ENCODE data around the gene FBXW8. TPM values are rescaled to one million over a fixed set of nuclear protein-coding genes. Genes with fewer than 3 reads are reported as not detected.

Gene FBXW8
- total and polyA plus RNA-seq, 2 donors (not counting 3 experiments of a cell fraction or from before 2014, with no cell fraction given) = 15.4 TPM

GRCh38 chr12:117038919-117039318, 128.2 kb downstream of the FBXW8 start:
- CTCF ChIA-PET = no interaction called here

More at GRCh38 chr12:117038919-117039318, 128.2 kb downstream of the FBXW8 start:
- Histone ChIP-seq H3K9me1 (replicated peaks; ENCODE audit: control insufficient read depth, extremely low read depth, insufficient read depth, low read length) (no peaks in the 10 kb centered on the region), H3K36me3 (ENCODE audit: control insufficient read depth in 2 of 2, extremely low read depth in 1 of 2, insufficient read depth in 2 of 2, low read length in 2 of 2) (no peaks in the 10 kb centered on the region), H2AFZ (ENCODE audit: low read depth, low read length) (no peak overlapping the region), H3K27me3 (ENCODE audit: control insufficient read depth in 2 of 2, insufficient read depth in 2 of 2, low read length in 2 of 2) (peaks cover 6 to 10% of the 10 kb centered on the region in 2 experiments), H3K9ac (replicated peaks; ENCODE audit: extremely low read depth, insufficient read depth, low read length) (no peak overlapping the region), H3K9me3 (replicated peaks; ENCODE audit: control insufficient read depth, insufficient read depth, low read length) (no peaks in the 10 kb centered on the region), H4K20me1 (replicated peaks; ENCODE audit: control insufficient read depth, extremely low read depth, insufficient read depth, low read length) (no peaks in the 10 kb centered on the region), H3K27ac (ENCODE audit: insufficient read depth, low read depth, low read length) (no peak overlapping the region), H3K4me2 (ENCODE audit: insufficient read depth, low read length) (no peak overlapping the region), H3K79me2 (ENCODE audit: control insufficient read depth, insufficient read depth, low read length) (no peaks in the 10 kb centered on the region), H3K4me3 (replicated peaks in 1 of 3; ENCODE audit: insufficient read depth in 1 of 3, low read depth in 1 of 3, low read length in 3 of 3) (no peak overlapping the region), H3K4me1 (ENCODE audit: control insufficient read depth, extremely low read depth, insufficient read depth, low read length) (no peaks in the 10 kb centered on the region)
- POLR2A ChIA-PET = no interaction called here
- BruUV-seq (replicated peaks) = no TSS peak
- TF ChIP-seq GATA2 (IDR thresholded peaks at IDR 0.05; ENCODE audit: insufficient read depth, insufficient read length, low read depth, low read length) (no peak), EZH2 (IDR thresholded peaks at IDR 0.05; ENCODE audit: borderline replicate concordance, low read depth, low read length, severe bottlenecking) (no peak), FOS (IDR thresholded peaks at IDR 0.05; ENCODE audit: borderline replicate concordance, insufficient read depth, low read length) (no peak), POLR2A (IDR thresholded peaks at IDR 0.05; ENCODE audit: low read depth, low read length) (no peak), MYC (IDR thresholded peaks at IDR 0.05; ENCODE audit: low read depth, low read length) (no peak), POLR2AphosphoS5 (IDR thresholded peaks at IDR 0.05; ENCODE audit: insufficient read depth, low read depth, low read length) (no peak), JUN (IDR thresholded peaks at IDR 0.05; ENCODE audit: borderline replicate concordance, insufficient read depth, insufficient read length, low read depth) (no peak)
- TF ChIP-seq, protein P1, sequence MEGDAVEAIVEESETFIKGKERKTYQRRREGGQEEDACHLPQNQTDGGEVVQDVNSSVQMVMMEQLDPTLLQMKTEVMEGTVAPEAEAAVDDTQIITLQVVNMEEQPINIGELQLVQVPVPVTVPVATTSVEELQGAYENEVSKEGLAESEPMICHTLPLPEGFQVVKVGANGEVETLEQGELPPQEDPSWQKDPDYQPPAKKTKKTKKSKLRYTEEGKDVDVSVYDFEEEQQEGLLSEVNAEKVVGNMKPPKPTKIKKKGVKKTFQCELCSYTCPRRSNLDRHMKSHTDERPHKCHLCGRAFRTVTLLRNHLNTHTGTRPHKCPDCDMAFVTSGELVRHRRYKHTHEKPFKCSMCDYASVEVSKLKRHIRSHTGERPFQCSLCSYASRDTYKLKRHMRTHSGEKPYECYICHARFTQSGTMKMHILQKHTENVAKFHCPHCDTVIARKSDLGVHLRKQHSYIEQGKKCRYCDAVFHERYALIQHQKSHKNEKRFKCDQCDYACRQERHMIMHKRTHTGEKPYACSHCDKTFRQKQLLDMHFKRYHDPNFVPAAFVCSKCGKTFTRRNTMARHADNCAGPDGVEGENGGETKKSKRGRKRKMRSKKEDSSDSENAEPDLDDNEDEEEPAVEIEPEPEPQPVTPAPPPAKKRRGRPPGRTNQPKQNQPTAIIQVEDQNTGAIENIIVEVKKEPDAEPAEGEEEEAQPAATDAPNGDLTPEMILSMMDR (IDR thresholded peaks at IDR 0.05; ENCODE audit: extremely low read depth in 1 of 2, insufficient read depth in 1 of 2, low read depth in 1 of 2, low read length in 2 of 2) = no peak
- TF ChIP-seq, protein P2, sequence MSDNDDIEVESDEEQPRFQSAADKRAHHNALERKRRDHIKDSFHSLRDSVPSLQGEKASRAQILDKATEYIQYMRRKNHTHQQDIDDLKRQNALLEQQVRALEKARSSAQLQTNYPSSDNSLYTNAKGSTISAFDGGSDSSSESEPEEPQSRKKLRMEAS (IDR thresholded peaks at IDR 0.05; ENCODE audit: insufficient read depth, insufficient read length) = no peak
- intact Hi-C loops (cut with micrococcal nuclease) = no loop called here
- dilution Hi-C loops (cut with MboI; ENCODE audit: extremely low pct_ligation_motif_present, low sequenced_read_pairs) = no loop called here
- no peak for DNase-seq (ENCODE audit: low read depth, low spot score)
- no peak for FAIRE-seq

All from endothelial cell of umbilical vein (primary cell).